Measurements from ENCODE around the gene CYP19A1. TPM values are rescaled to one million over a fixed set of nuclear protein-coding genes. Genes with fewer than 3 reads are reported as not detected.

The CYP19A1 gene
- total RNA-seq, 2 experiments from 2014 or later = not detected

DNA sequence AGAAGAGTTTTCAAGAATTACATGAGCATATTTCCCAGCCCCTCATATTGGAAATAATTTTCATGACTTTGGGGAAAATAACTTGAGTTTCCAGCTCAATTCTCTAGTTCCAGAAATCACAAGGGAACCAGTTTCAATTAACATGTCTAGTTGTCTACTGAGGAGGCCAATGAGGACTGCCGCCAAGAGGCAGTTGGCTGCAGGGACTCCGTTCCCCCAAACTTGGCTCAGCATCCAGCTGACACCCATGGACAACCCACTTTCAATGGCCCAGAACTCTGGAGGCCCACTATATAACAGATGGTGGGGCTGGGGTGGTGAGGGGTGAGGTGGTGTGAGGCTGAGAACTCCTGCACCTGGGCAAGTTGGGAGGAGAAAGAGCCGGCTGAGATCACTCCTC lies 157.2 kb downstream of the CYP19A1 start:
- DNase-seq = no peak
- H3K4me1 Mint-ChIP-seq (ENCODE audit: low read depth) = no peaks in the 10 kb centered on the region
- ChIA-PET POLR2A (no interaction called here), CTCF (interaction anchor here (1.0 to 1.6 kb wide), 3 partner anchors 10 to 18 kb away, joined by 4 to 6 read pairs (median 4); no protein-coding TSS in a partner anchor)
- TF ChIP-seq, protein P1, sequence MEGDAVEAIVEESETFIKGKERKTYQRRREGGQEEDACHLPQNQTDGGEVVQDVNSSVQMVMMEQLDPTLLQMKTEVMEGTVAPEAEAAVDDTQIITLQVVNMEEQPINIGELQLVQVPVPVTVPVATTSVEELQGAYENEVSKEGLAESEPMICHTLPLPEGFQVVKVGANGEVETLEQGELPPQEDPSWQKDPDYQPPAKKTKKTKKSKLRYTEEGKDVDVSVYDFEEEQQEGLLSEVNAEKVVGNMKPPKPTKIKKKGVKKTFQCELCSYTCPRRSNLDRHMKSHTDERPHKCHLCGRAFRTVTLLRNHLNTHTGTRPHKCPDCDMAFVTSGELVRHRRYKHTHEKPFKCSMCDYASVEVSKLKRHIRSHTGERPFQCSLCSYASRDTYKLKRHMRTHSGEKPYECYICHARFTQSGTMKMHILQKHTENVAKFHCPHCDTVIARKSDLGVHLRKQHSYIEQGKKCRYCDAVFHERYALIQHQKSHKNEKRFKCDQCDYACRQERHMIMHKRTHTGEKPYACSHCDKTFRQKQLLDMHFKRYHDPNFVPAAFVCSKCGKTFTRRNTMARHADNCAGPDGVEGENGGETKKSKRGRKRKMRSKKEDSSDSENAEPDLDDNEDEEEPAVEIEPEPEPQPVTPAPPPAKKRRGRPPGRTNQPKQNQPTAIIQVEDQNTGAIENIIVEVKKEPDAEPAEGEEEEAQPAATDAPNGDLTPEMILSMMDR (IDR thresholded peaks at IDR 0.05) = no peak
- H3K9me3 Mint-ChIP-seq = peaks cover 2% of the 10 kb centered on the region
- H3K27me3 Mint-ChIP-seq = peaks cover 5% of the 10 kb centered on the region
- H3K36me3 Mint-ChIP-seq (ENCODE audit: low read depth) = no peaks in the 10 kb centered on the region
- intact Hi-C loops (cut with micrococcal nuclease) = no loop called here
- no peak for ATAC-seq
- H3K4me3 Mint-ChIP-seq = no peak overlapping the region
- no peak overlapping the region for H3K27ac Mint-ChIP-seq

DNA sequence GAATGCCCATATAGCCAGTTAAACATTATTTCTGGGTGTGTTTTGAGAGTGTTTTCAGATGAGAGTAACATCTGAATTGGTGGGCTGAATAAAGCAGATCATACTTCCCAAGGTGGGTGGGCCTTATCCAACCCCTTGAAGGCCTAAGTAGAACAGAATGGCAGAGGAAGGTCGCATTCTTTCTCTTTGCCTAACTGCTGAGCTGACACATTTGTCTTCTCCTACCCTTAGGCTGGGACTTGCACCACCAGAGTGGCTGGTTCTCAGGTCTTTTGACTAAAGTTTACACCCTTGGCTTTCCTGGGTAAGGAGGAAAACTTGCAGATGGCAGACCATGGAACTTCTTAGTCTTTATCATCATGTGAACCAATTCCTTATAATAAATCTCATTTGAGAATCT lies 157.9 kb downstream of the CYP19A1 start:
- intact Hi-C loops (cut with micrococcal nuclease) = no loop called here
- no peak overlapping the region for H3K4me3 Mint-ChIP-seq
- TF ChIP-seq, protein P1 (IDR thresholded peaks at IDR 0.05) = no peak
- DNase-seq (no peak), ATAC-seq (no peak)
- POLR2A ChIA-PET = no interaction called here
- no peaks in the 10 kb centered on the region for H3K36me3 Mint-ChIP-seq (ENCODE audit: low read depth)
- H3K27me3 Mint-ChIP-seq = peaks cover 5% of the 10 kb centered on the region
- no peak overlapping the region for H3K27ac Mint-ChIP-seq
- no peaks in the 10 kb centered on the region for H3K4me1 Mint-ChIP-seq (ENCODE audit: low read depth)
- H3K9me3 Mint-ChIP-seq = peaks cover 2% of the 10 kb centered on the region
- CTCF ChIA-PET = interaction anchor here (1.0 to 1.4 kb wide), 2 partner anchors 10 to 12 kb away, joined by 4 read pairs; no protein-coding TSS in a partner anchor

GRCh38 chr15:51180011-51180410 lies 158.4 kb downstream of the CYP19A1 start:
- TF ChIP-seq, protein P1 (IDR thresholded peaks at IDR 0.05) = no peak
- intact Hi-C loops (cut with micrococcal nuclease) = no loop called here
- DNase-seq (no peak), ATAC-seq (no peak)
- Mint-ChIP-seq H3K36me3 (ENCODE audit: low read depth) (no peaks in the 10 kb centered on the region), H3K27ac (no peak overlapping the region), H3K4me1 (ENCODE audit: low read depth) (no peaks in the 10 kb centered on the region), H3K9me3 (peaks cover 2% of the 10 kb centered on the region), H3K27me3 (peaks cover 5% of the 10 kb centered on the region), H3K4me3 (no peak overlapping the region)
- ChIA-PET CTCF (interaction anchor here (1.5 kb wide), 1 partner anchor 17 kb away, joined by 6 read pairs; no protein-coding TSS in a partner anchor), POLR2A (no interaction called here)

DNA sequence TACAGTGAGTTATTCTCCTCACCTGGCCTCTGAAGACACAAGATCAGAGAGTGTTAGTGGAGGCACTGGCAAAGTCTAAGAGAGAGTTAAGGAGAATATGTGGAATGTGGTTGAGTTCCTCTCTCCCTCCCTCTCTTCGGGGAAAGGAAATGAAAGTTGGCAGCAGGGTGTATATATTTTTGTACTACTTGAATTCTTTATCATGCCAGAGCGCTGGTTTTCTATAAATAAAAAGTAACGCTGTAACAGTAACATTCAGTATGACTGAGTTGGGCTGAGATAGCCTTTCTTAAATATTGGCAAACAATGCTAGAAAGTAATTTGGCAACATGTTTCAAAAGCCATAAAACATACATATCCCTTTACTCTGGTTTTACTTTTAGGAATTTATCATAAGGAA lies 166.2 kb downstream of the CYP19A1 start:
- H3K36me3 Mint-ChIP-seq (ENCODE audit: low read depth) = no peaks in the 10 kb centered on the region
- no peaks in the 10 kb centered on the region for H3K9me3 Mint-ChIP-seq
- intact Hi-C loops (cut with micrococcal nuclease) = no loop called here
- peaks cover 16% of the 10 kb centered on the region for H3K27me3 Mint-ChIP-seq
- no peak overlapping the region for H3K4me3 Mint-ChIP-seq
- TF ChIP-seq, protein P1 (IDR thresholded peaks at IDR 0.05) = no peak
- H3K27ac Mint-ChIP-seq = no peak overlapping the region
- DNase-seq (no peak), ATAC-seq (no peak)
- no peaks in the 10 kb centered on the region for H3K4me1 Mint-ChIP-seq (ENCODE audit: low read depth)
- CTCF ChIA-PET = interaction anchor here (2.0 kb wide), 1 partner anchor 9 kb away, joined by 25 read pairs; no protein-coding TSS in a partner anchor
- POLR2A ChIA-PET = no interaction called here

DNA sequence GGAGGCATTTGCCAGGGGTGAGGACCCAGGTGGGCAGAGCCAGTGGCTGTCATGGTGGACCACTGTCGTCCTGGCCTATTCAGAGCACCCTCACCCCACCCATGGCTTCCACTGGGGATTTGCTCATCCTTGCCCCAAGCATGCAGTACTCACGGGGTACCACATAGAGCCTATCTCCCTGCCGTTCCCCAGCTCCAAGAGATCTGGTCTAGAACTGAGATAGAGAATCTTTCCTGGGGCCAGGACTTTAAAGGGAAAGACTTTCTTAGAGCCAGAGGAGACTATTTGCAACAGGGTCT lies 166.8 kb downstream of the CYP19A1 start:
- H3K9me3 Mint-ChIP-seq = no peaks in the 10 kb centered on the region
- ChIA-PET CTCF (interaction anchor here (1.3 to 3.0 kb wide), 3 partner anchors 9 to 21 kb away, joined by 4 to 25 read pairs (median 14); no protein-coding TSS in a partner anchor), POLR2A (no interaction called here)
- no peak overlapping the region for H3K27ac Mint-ChIP-seq
- TF ChIP-seq, protein P1 (IDR thresholded peaks at IDR 0.05) = no peak
- DNase-seq (no peak), ATAC-seq (no peak)
- H3K27me3 Mint-ChIP-seq = peaks cover 18% of the 10 kb centered on the region
- H3K36me3 Mint-ChIP-seq (ENCODE audit: low read depth) = no peaks in the 10 kb centered on the region
- intact Hi-C loops (cut with micrococcal nuclease) = no loop called here
- no peak overlapping the region for H3K4me3 Mint-ChIP-seq
- no peaks in the 10 kb centered on the region for H3K4me1 Mint-ChIP-seq (ENCODE audit: low read depth)

Data from activated CD8-positive, alpha-beta T cell treated with anti-CD3 and anti-CD28 coated beads for 36 hours (primary cell).